K562 (cell line): ENCODE results near the gene NR2F2. TPM values are rescaled to one million over a fixed set of nuclear protein-coding genes. Genes with fewer than 3 reads are reported as not detected.

ENCODE experiments used
- HDAC6 ChIP-seq: IDR thresholded peaks from 2 replicates; pipeline ENCODE4 v1.6.1; 2012; ENCODE audit warnings: low read depth, mild to moderate bottlenecking, control low read depth, inconsistent platforms, low read length, moderate library complexity
- IFI16 ChIP-seq: fragments of 250-450 bp; sonication (Bioruptor Pico); IDR thresholded peaks from 2 replicates; pipeline ENCODE4 v2.1.2; 2022; ENCODE audit warnings: mild to moderate bottlenecking, inconsistent platforms
- NFIX ChIP-seq: fragments of 250-450 bp; sonication (Bioruptor Pico); IDR thresholded peaks from 2 replicates; pipeline ENCODE4 v1.4.0; 2020; ENCODE audit warnings: low read depth, mild to moderate bottlenecking, moderate library complexity
- NFXL1 ChIP-seq: fragments of 450-650 bp; formaldehyde crosslinking; IDR thresholded peaks from 2 replicates; pipeline ENCODE4 v1.4.0; 2021; ENCODE audit warnings: mild to moderate bottlenecking
- NKRF ChIP-seq: fragments of 450-650 bp; IDR thresholded peaks from 2 replicates; pipeline ENCODE4 v1.6.1; 2016; ENCODE audit warnings: borderline replicate concordance
- POLR2H ChIP-seq: IDR thresholded peaks from 2 replicates; pipeline ENCODE4 v1.6.1; 2016; ENCODE audit warnings: missing genetic modification characterization, low read depth, mild to moderate bottlenecking, control low read depth, missing compliant biosample characterization, moderate library complexity
- RBM17 ChIP-seq: fragments of 200-400 bp; formaldehyde crosslinking; IDR thresholded peaks from 2 replicates; pipeline ENCODE4 v1.6.1; 2017; ENCODE audit warnings: low read depth, mild to moderate bottlenecking, low read length, borderline replicate concordance
- SETDB1 ChIP-seq: IDR thresholded peaks from one replicate; pipeline ENCODE4 v1.6.1; 2012; ENCODE audit warnings: low read length, control low read depth, inconsistent platforms
- ZNF134 ChIP-seq: fragments of 250-450 bp; sonication (Bioruptor Pico); conservative IDR thresholded peaks from 2 replicates; pipeline ENCODE4 v1.4.0; 2020
- polyA plus RNA-seq, 8 experiments: library from polyadenylated mRNA; depleted of rRNA in 4 of 8; stranded (reverse) in 5 of 8; unstranded in 3 of 8; fragments of >200 nt; fragmentation: Nextera tagmentation in 2 of 8; fragmentation: Illumina TruSeq in 1 of 8; extraction: Ambion mirVana in 2 of 8; extraction: Trizol in 1 of 8; gene quantifications; 2 replicates each; pipeline versions ENCODE4 v1.2.1 to v1.2.3, GENCODE V29; 2011 to 2014; ENCODE audit warnings: inconsistent platforms in 1 of 8, missing spikeins in 1 of 8
- total RNA-seq, 7 experiments: library from RNA; depleted of rRNA in 6 of 7; stranded (reverse); fragments of >200 nt in 6 of 7; fragmentation: Illumina TruSeq in 2 of 7; extraction: Trizol in 2 of 7; gene quantifications; 2 replicates each; pipeline versions ENCODE4 v1.2.1 to v1.2.3, GENCODE V29; 2011 to 2021; ENCODE audit warnings: low replicate concordance in 1 of 7
- TF ChIP-seq, protein P1 (sequence below): sonication (generic); formaldehyde crosslinking; IDR thresholded peaks from 2 replicates; pipeline ENCODE4 v1.8.0; 2022; ENCODE audit warnings: missing genetic modification reagents, mild to moderate bottlenecking, borderline replicate concordance
- TF ChIP-seq, protein P2 (sequence below): fragments of 450-650 bp; IDR thresholded peaks from 2 replicates; pipeline ENCODE4 v1.6.1; 2018; ENCODE audit not compliant: partially characterized antibody
- TF ChIP-seq, protein P3 (sequence below), 2 experiments: fragments of 450-650 bp; IDR thresholded peaks; 2 replicates each; pipeline ENCODE4 v1.6.1; 2018; ENCODE audit warnings: mild to moderate bottlenecking in 2 of 2, low read depth in 1 of 2; ENCODE audit not compliant: partially characterized antibody in 2 of 2

Gene NR2F2
- total and polyA plus RNA-seq, 9 of the 15 experiments (the other 6 are each of a cell fraction or from before 2014, with no cell fraction given), result 6.0 to 51.8 (median 11.1) TPM

GRCh38 chr15:96330450-96331143 is at the start of gene NR2F2 (continued):
- TF ChIP-seq, protein P1, sequence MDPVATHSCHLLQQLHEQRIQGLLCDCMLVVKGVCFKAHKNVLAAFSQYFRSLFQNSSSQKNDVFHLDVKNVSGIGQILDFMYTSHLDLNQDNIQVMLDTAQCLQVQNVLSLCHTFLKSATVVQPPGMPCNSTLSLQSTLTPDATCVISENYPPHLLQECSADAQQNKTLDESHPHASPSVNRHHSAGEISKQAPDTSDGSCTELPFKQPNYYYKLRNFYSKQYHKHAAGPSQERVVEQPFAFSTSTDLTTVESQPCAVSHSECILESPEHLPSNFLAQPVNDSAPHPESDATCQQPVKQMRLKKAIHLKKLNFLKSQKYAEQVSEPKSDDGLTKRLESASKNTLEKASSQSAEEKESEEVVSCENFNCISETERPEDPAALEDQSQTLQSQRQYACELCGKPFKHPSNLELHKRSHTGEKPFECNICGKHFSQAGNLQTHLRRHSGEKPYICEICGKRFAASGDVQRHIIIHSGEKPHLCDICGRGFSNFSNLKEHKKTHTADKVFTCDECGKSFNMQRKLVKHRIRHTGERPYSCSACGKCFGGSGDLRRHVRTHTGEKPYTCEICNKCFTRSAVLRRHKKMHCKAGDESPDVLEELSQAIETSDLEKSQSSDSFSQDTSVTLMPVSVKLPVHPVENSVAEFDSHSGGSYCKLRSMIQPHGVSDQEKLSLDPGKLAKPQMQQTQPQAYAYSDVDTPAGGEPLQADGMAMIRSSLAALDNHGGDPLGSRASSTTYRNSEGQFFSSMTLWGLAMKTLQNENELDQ (CRISPR knock-in tag), result no peak
- no peak for TF ChIP-seq SETDB1
- no peak for TF ChIP-seq HDAC6
- peak; percentile 79; the same call in 1 of the 2 replicates for TF ChIP-seq NKRF
- TF ChIP-seq NFIX (CRISPR knock-in tag), result no peak
- no peak for TF ChIP-seq RBM17
- TF ChIP-seq, protein P2, sequence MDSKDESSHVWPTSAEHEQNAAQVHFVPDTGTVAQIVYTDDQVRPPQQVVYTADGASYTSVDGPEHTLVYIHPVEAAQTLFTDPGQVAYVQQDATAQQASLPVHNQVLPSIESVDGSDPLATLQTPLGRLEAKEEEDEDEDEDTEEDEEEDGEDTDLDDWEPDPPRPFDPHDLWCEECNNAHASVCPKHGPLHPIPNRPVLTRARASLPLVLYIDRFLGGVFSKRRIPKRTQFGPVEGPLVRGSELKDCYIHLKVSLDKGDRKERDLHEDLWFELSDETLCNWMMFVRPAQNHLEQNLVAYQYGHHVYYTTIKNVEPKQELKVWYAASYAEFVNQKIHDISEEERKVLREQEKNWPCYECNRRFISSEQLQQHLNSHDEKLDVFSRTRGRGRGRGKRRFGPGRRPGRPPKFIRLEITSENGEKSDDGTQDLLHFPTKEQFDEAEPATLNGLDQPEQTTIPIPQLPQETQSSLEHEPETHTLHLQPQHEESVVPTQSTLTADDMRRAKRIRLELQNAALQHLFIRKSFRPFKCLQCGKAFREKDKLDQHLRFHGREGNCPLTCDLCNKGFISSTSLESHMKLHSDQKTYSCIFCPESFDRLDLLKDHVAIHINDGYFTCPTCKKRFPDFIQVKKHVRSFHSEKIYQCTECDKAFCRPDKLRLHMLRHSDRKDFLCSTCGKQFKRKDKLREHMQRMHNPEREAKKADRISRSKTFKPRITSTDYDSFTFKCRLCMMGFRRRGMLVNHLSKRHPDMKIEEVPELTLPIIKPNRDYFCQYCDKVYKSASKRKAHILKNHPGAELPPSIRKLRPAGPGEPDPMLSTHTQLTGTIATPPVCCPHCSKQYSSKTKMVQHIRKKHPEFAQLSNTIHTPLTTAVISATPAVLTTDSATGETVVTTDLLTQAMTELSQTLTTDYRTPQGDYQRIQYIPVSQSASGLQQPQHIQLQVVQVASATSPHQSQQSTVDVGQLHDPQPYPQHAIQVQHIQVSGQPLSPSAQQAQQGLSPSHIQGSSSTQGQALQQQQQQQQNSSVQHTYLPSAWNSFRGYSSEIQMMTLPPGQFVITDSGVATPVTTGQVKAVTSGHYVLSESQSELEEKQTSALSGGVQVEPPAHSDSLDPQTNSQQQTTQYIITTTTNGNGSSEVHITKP, result peak; percentile 71
- TF ChIP-seq, protein P3, sequence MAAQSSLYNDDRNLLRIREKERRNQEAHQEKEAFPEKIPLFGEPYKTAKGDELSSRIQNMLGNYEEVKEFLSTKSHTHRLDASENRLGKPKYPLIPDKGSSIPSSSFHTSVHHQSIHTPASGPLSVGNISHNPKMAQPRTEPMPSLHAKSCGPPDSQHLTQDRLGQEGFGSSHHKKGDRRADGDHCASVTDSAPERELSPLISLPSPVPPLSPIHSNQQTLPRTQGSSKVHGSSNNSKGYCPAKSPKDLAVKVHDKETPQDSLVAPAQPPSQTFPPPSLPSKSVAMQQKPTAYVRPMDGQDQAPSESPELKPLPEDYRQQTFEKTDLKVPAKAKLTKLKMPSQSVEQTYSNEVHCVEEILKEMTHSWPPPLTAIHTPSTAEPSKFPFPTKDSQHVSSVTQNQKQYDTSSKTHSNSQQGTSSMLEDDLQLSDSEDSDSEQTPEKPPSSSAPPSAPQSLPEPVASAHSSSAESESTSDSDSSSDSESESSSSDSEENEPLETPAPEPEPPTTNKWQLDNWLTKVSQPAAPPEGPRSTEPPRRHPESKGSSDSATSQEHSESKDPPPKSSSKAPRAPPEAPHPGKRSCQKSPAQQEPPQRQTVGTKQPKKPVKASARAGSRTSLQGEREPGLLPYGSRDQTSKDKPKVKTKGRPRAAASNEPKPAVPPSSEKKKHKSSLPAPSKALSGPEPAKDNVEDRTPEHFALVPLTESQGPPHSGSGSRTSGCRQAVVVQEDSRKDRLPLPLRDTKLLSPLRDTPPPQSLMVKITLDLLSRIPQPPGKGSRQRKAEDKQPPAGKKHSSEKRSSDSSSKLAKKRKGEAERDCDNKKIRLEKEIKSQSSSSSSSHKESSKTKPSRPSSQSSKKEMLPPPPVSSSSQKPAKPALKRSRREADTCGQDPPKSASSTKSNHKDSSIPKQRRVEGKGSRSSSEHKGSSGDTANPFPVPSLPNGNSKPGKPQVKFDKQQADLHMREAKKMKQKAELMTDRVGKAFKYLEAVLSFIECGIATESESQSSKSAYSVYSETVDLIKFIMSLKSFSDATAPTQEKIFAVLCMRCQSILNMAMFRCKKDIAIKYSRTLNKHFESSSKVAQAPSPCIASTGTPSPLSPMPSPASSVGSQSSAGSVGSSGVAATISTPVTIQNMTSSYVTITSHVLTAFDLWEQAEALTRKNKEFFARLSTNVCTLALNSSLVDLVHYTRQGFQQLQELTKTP (IDR thresholded peaks at IDR 0.05; ENCODE audit: low read depth in 1 of 2, partially characterized antibody in 2 of 2), result peak; percentile 63 to 75
- no peak for TF ChIP-seq IFI16 (CRISPR knock-in tag)
- no peak for TF ChIP-seq NFXL1 (CRISPR knock-in tag)
- TF ChIP-seq POLR2H (tag), result peak; percentile 49; the same call in 1 of the 2 replicates
- TF ChIP-seq ZNF134, result no peak
